GM18502 (cell line): ENCODE data around the gene NDUFB8.
A peak's percentile ranks its signal among the peaks of the same experiment; 100 is the strongest.
"Not testable (repeated sequence)": the region's sequence is repeated elsewhere in the genome, so short reads cannot be mapped to it uniquely, and the experiment has no call there.

Source experiments
- ATAC-seq: cut with Tn5 transposase; IDR thresholded peaks from one replicate; pipeline ENCODE4 v1.9.1; 2021; ENCODE audit warnings: mild to moderate bottlenecking; ENCODE audit not compliant: unreplicated experiment, poor library complexity

NDUFB8 gene

GRCh38 chr10:100529475-100530298 is at the start of gene NDUFB8:
TSS of gene NDUFB8 (minus strand) at chr10:100529871. CDS start at chr10:100529851, 20 bp downstream.
- ATAC-seq: peak; percentile 60

GRCh38 chr10:100576282-100576635 is 46.6 kb upstream of the NDUFB8 start:
- ATAC-seq: no peak

GRCh38 chr10:100575585-100576281 is 46.1 kb upstream of the NDUFB8 start:
- ATAC-seq: no peak

GRCh38 chr10:100575146-100575545 is 45.5 kb upstream of the NDUFB8 start:
- not testable (repeated sequence) for ATAC-seq

GRCh38 chr10:100571084-100571856 is 41.6 kb upstream of the NDUFB8 start:
- no peak for ATAC-seq

- no peak for ATAC-seq
Observed at GRCh38 chr10:100570506-100570905, 40.8 kb upstream of the NDUFB8 start.

GRCh38 chr10:100569687-100570481 is 40.2 kb upstream of the NDUFB8 start:
- ATAC-seq: no peak

- no peak for ATAC-seq
Observed at GRCh38 chr10:100568912-100569311, 39.2 kb upstream of the NDUFB8 start.

GRCh38 chr10:100567826-100568225 is 38.2 kb upstream of the NDUFB8 start:
- ATAC-seq: no peak

GRCh38 chr10:100567249-100567648 is 37.6 kb upstream of the NDUFB8 start:
- ATAC-seq: no peak

GRCh38 chr10:100566561-100566960 is 36.9 kb upstream of the NDUFB8 start:
- ATAC-seq: no peak

GRCh38 chr10:100565206-100565985 is 35.7 kb upstream of the NDUFB8 start:
- no peak for ATAC-seq

GRCh38 chr10:100562008-100562672 is 32.5 kb upstream of the NDUFB8 start:
- ATAC-seq: peak; percentile 59

- ATAC-seq: no peak
Observed at GRCh38 chr10:100561005-100561404, 31.3 kb upstream of the NDUFB8 start.

- ATAC-seq: no peak
Observed at GRCh38 chr10:100560248-100560647, 30.6 kb upstream of the NDUFB8 start.

- no peak for ATAC-seq
Observed at GRCh38 chr10:100554902-100555301, 25.2 kb upstream of the NDUFB8 start.

GRCh38 chr10:100553929-100554328 is 24.3 kb upstream of the NDUFB8 start:
- ATAC-seq: no peak

GRCh38 chr10:100551738-100552137 is 22.1 kb upstream of the NDUFB8 start:
- ATAC-seq: no peak

- ATAC-seq: no peak
Observed at GRCh38 chr10:100551196-100551595, 21.5 kb upstream of the NDUFB8 start.
